Cardiac muscle cell (in vitro differentiated cells and primary cell): ENCODE results near the gene OSBPL9. TPM values are rescaled to one million over a fixed set of nuclear protein-coding genes. Genes with fewer than 3 reads are reported as not detected.
A peak's percentile ranks its signal among the peaks of the same experiment; 100 is the strongest.

Experiments
- DNase-seq, 2 donors: peaks; one replicate each; pipeline versions ENCODE4 v3.0.0 to v3.0.0-alpha.2; 2010 to 2017; ENCODE audit warnings: low read depth in 1 of 2, low spot score in 1 of 2
- H3K27ac ChIP-seq: fragments of 200-600 bp; sonication (generic); 2 replicates; pipeline ENCODE4 v1.5.1; 2016
- H3K27me3 ChIP-seq: fragments of 200-600 bp; sonication (generic); 2 replicates; pipeline ENCODE4 v1.6.0; 2016; ENCODE audit warnings: control low read depth
- H3K36me3 ChIP-seq: fragments of 200-600 bp; sonication (generic); 2 replicates; pipeline ENCODE4 v1.5.1; 2016; ENCODE audit warnings: control low read depth
- H3K4me1 ChIP-seq: fragments of 200-600 bp; sonication (generic); 2 replicates; pipeline ENCODE4 v1.8.1; 2017; ENCODE audit warnings: low read depth, mild to moderate bottlenecking, mixed run types
- H3K4me3 ChIP-seq: fragments of 200-600 bp; sonication (generic); 2 replicates; pipeline ENCODE4 v1.5.1; 2016; ENCODE audit warnings: mild to moderate bottlenecking
- H3K9me3 ChIP-seq: fragments of 200-600 bp; sonication (generic); 2 replicates; pipeline ENCODE4 v1.5.1; 2017; ENCODE audit warnings: low read depth, mild to moderate bottlenecking, control low read depth
- polyA plus RNA-seq: library from polyadenylated mRNA; unstranded; fragments of >200 nt; fragmentation: Nextera tagmentation; extraction: Ambion mirVana; gene quantifications from 2 replicates; pipeline ENCODE4 v1.2.1, GENCODE V29; 2016
- total RNA-seq: library from RNA; depleted of rRNA; stranded (reverse); fragments of >200 nt; gene quantifications from 2 replicates; pipeline ENCODE4 v1.2.3, GENCODE V29; 2016
- TF ChIP-seq, protein P1 (sequence below): IDR thresholded peaks from 2 replicates; pipeline ENCODE4 v1.5.1; 2012; ENCODE audit warnings: low read depth, mild to moderate bottlenecking, low read length

Gene OSBPL9
- total and polyA plus RNA-seq, 2 experiments from 2014 or later, result 103 to 104 TPM

DNA sequence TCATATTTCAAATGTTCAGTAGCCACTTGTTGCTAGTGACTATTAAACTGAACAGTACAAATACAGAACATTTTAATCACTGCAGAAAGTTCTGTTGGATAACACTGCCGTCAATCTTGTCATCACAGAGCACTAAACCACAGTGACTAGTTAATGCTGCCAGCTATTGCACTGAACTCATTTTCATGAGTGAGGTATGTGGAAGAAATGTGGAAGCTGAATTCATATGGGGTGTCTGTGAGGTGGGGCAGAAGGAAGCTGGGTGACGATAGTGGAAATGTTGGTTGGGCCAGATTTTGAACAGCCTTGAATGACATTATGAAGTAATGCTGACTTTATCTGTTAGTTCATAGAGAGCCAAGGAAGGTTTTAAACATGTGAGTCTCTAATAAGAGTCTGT, 49.6 kb downstream of the OSBPL9 start:
- no peaks in the 10 kb centered on the region for H3K36me3 ChIP-seq
- H3K4me3 ChIP-seq, result no peak overlapping the region
- TF ChIP-seq, protein P1, sequence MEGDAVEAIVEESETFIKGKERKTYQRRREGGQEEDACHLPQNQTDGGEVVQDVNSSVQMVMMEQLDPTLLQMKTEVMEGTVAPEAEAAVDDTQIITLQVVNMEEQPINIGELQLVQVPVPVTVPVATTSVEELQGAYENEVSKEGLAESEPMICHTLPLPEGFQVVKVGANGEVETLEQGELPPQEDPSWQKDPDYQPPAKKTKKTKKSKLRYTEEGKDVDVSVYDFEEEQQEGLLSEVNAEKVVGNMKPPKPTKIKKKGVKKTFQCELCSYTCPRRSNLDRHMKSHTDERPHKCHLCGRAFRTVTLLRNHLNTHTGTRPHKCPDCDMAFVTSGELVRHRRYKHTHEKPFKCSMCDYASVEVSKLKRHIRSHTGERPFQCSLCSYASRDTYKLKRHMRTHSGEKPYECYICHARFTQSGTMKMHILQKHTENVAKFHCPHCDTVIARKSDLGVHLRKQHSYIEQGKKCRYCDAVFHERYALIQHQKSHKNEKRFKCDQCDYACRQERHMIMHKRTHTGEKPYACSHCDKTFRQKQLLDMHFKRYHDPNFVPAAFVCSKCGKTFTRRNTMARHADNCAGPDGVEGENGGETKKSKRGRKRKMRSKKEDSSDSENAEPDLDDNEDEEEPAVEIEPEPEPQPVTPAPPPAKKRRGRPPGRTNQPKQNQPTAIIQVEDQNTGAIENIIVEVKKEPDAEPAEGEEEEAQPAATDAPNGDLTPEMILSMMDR, result no peak
- H3K9me3 ChIP-seq, result no peaks in the 10 kb centered on the region
- no peaks in the 10 kb centered on the region for H3K27me3 ChIP-seq
- peak in 1 of 2 donors; percentile 86 for DNase-seq
- H3K27ac ChIP-seq, result no peak overlapping the region
- H3K4me1 ChIP-seq, result peaks cover 35% of the 10 kb centered on the region

DNA sequence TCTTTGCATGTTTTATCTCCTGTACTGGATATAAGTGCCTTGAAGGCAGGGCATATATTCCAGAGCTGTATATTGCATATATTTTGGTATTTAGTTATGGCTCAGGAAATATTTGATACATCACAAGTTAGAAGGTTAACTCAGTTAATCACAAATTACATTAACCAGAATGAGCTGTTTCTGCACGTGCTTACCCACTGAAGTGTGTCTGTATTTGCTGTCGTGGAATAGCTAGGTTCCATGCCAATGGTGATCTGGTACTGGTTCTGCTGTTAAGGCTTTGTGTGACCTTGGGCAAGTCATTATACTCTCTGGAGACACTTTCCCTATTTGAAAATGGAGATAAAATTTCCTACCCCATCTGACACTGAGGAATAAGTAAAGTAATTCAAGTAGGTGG, 50.7 kb downstream of the OSBPL9 start:
- Histone ChIP-seq H3K36me3 (no peaks in the 10 kb centered on the region), H3K27ac (no peak overlapping the region), H3K4me3 (no peak overlapping the region), H3K9me3 (no peaks in the 10 kb centered on the region), H3K27me3 (no peaks in the 10 kb centered on the region), H3K4me1 (peaks cover 40% of the 10 kb centered on the region)
- TF ChIP-seq, protein P1, result no peak
- no peak for DNase-seq

DNA sequence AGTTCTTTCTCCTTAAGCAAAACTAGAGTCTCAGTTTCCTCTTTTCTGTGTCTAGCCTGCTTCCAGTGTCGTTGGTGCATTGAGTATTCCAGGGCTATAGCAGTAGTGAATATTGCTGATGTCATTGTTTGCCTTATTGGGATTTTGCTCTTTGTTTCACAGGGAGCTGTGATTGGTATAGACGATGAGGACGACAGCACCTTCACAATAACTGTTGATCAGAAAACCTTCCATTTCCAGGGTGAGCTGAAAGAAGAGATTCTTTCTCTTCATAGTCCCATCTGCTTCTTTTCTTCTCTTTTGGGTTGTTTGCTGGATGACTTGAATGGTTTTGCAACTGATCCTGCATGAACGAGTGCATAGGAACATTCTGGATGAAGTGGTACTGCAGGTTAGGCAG, 52.4 kb downstream of the OSBPL9 start:
- DNase-seq, result no peak
- TF ChIP-seq, protein P1, result no peak
- no peaks in the 10 kb centered on the region for H3K36me3 ChIP-seq
- H3K4me1 ChIP-seq, result peaks cover 40% of the 10 kb centered on the region
- H3K9me3 ChIP-seq, result no peaks in the 10 kb centered on the region
- no peaks in the 10 kb centered on the region for H3K27me3 ChIP-seq
- H3K4me3 ChIP-seq, result no peak overlapping the region
- peak overlapping the region; percentile 42 for H3K27ac ChIP-seq

DNA sequence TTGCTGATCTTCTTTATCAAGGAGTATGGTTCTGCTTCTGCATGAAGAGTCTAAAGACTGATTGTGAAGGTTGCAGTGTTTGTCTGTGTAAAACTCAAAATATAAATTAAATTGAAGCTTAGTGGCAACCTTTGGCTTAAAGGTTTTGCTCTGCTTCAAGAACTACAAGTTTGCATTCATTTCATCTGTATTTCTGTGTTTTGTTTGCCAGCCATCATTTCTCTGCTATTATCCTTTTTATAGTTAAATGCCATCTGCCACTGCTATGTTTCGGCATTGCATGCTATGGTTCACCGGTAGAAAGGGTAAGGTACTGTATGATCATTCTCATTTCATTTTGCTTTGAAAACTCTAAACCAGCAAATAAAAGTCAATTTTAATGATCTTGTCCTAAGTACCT, 52.9 kb downstream of the OSBPL9 start:
- Histone ChIP-seq H3K9me3 (no peaks in the 10 kb centered on the region), H3K4me1 (peaks cover 37% of the 10 kb centered on the region), H3K27me3 (no peaks in the 10 kb centered on the region), H3K36me3 (no peaks in the 10 kb centered on the region), H3K4me3 (no peak overlapping the region), H3K27ac (no peak overlapping the region)
- DNase-seq, result no peak
- TF ChIP-seq, protein P1, result no peak

DNA sequence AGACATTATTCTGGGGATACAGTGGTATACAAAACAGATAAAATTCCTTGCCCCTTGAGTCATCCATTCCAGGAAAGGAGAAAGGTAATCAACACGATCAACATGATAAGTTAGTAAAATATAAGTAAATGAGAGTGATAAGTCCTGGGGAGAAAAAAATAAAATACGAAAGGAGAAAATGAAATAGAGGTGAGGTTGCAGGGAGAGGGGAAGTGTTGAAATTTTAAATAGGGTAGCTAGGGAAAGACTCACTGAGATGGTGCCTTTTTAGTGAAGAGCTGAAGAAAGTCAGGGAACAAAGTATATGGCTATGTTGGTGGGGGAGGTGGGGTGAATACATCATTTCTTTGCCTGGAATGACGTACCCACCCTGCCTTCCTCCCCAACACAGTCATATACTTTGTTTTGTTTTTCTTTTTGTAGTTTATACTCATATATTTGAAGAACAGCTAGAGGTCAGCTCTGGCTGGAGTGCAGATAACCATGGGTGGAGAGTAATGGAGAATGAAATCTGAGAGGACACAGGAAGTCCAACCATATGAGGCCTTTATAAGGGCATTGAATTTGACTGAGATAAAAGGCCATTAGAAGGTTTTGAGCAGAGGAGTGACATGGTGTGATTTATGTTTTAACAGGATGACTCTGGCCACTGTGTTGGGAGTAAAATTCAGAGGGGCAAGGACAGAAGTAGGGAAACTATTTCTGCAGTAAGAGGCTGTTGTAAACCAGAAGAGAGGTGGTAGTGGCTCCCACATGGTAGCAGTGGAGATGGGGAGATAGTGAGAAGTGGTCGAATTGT, 54.8 kb downstream of the OSBPL9 start:
- TF ChIP-seq, protein P1, result no peak
- DNase-seq, result peak; percentile 38 to 68
- no peaks in the 10 kb centered on the region for H3K36me3 ChIP-seq
- H3K27ac ChIP-seq, result peak overlapping the region; percentile 74
- H3K4me3 ChIP-seq, result no peak overlapping the region
- H3K4me1 ChIP-seq, result peaks cover 31% of the 10 kb centered on the region
- H3K9me3 ChIP-seq, result no peaks in the 10 kb centered on the region
- no peaks in the 10 kb centered on the region for H3K27me3 ChIP-seq
